Stimulated activated CD8-positive, alpha-beta memory T cell treated with anti-CD3 and anti-CD28 coated beads, Interleukin-7, amount 100 ng/mL, for 48 hours (primary cell): ENCODE data around the gene ETS1.

Experiments
- DNase-seq, 2 donors: peaks; one replicate each; pipeline ENCODE4 v3.0.0-alpha.2; 2020; ENCODE audit warnings: low read depth in 1 of 2; ENCODE audit errors: extremely low read depth in 1 of 2

ETS1 gene

GRCh38 chr11:128587415-128587814 is at the start of gene ETS1:
Gene ETS1, minus strand, starts transcription at chr11:128587558. Its CDS starts 14,428 bp downstream, at chr11:128573130.
- no peak for DNase-seq

- no peak for DNase-seq
Observed at GRCh38 chr11:128634395-128634794, 47.0 kb upstream of the ETS1 start.

GRCh38 chr11:128633384-128633965 is 46.1 kb upstream of the ETS1 start:
- no peak for DNase-seq

- DNase-seq: no peak
Observed at GRCh38 chr11:128632141-128632791, 44.9 kb upstream of the ETS1 start.

GRCh38 chr11:128630367-128631230 is 43.2 kb upstream of the ETS1 start:
- DNase-seq: peak; percentile 60 to 83

GRCh38 chr11:128629516-128630106 is 42.3 kb upstream of the ETS1 start:
- DNase-seq: no peak

GRCh38 chr11:128628686-128629085 is 41.3 kb upstream of the ETS1 start:
- DNase-seq: no peak

- no peak for DNase-seq
Observed at GRCh38 chr11:128628325-128628673, 40.9 kb upstream of the ETS1 start.

GRCh38 chr11:128627666-128628324 is 40.4 kb upstream of the ETS1 start:
- DNase-seq: peak in 1 of 2 donors; percentile 38

GRCh38 chr11:128626913-128627665 is 39.7 kb upstream of the ETS1 start:
- no peak for DNase-seq

GRCh38 chr11:128625746-128626145 is 38.4 kb upstream of the ETS1 start:
- DNase-seq: no peak

GRCh38 chr11:128625326-128625725 is 38.0 kb upstream of the ETS1 start:
- DNase-seq: no peak

- no peak for DNase-seq
Observed at GRCh38 chr11:128624269-128625175, 37.2 kb upstream of the ETS1 start.

GRCh38 chr11:128623091-128623490 is 35.7 kb upstream of the ETS1 start:
- DNase-seq: no peak

- DNase-seq: no peak
Observed at GRCh38 chr11:128621601-128622501, 34.5 kb upstream of the ETS1 start.

GRCh38 chr11:128620309-128621100 is 33.1 kb upstream of the ETS1 start:
- DNase-seq: no peak

GRCh38 chr11:128619540-128620308 is 32.4 kb upstream of the ETS1 start:
- DNase-seq: no peak
